Measurements from ENCODE around the gene MRRF.

Gene MRRF

DNA sequence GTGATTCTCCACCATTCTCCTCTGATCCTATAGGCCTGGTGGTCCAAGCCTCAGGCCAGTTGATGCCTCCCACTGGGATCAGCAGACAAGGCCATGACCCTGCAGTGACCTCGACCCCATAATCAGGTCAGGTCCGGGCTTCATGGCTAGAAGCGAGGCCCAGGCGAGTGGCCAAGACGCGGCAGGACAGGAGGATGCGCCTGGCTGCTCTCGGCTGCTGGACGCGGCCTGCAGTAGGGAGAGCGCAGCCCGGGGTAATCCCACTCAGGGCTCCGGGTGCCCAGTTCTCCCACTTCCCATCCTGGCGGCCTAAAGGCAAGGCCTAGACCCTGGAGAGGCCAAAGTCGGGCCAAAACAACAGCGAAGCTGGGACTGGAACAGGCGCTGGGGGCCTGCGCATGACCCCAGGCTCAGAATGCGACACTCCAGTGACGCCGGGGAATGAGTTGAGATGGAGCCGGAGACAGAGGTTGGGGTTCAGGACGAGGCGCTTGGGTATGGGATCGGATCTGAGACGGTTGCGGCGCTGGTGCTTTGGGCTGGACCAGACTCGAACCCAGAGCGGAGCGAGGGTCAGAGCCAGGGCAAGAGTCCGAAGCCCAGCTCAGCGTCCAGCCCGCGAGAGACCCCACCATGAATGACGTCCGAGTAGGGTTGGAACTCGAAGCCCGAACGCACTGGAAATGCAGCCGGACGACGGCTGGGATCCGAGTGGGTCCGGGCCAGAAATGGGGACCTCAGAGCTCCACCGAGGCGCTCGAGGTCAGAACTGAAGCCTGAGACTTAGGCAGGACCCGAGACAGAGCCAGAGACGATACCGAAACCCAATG is 39.2 kb upstream of the MRRF start:
- Mint-ChIP-seq H3K4me3 (no peak overlapping the region), H3K9me3 (no peaks in the 10 kb centered on the region), H3K36me3 (ENCODE audit: low read depth) (no peaks in the 10 kb centered on the region), H3K27me3 (ENCODE audit: low read depth) (peaks cover 60% of the 10 kb centered on the region), H3K27ac (no peak overlapping the region), H3K4me1 (ENCODE audit: low read depth) (no peaks in the 10 kb centered on the region)

DNA sequence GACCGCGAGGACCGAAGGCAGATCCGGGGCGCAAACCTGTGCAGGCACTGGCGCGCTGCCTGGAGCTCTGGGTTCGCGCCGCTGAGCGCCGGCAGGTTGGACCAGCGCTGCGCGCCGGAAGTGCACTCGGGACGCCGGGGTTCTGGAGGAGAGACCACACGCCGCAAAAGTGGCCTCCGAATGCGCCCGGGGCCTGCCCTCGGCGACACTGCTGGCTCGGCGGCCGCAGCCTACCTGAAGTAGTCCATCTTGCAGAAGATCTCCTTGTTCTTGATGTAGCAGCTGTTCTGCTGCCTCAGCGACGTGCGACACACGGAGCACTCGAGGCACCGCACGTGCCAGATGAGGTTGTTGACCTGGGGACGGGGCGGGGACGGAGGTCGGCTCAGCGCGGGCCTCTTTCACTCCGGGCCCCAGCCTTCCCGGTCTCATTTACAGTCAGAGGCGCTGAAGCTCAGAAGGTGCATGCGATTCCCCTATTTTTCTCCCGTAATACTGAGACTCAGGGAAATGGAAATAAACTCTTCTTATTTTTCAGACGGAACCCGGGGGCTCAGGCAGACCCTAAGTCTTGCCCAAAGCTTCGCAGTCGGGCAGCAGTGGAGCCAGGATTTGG is 38.4 kb upstream of the MRRF start:
- Mint-ChIP-seq H3K27ac (no peak overlapping the region), H3K4me1 (ENCODE audit: low read depth) (no peaks in the 10 kb centered on the region), H3K9me3 (no peaks in the 10 kb centered on the region), H3K36me3 (ENCODE audit: low read depth) (no peaks in the 10 kb centered on the region), H3K4me3 (no peak overlapping the region), H3K27me3 (ENCODE audit: low read depth) (peaks cover 55% of the 10 kb centered on the region)

- Mint-ChIP-seq H3K27ac (no peak overlapping the region), H3K4me1 (ENCODE audit: low read depth) (no peaks in the 10 kb centered on the region), H3K36me3 (ENCODE audit: low read depth) (no peaks in the 10 kb centered on the region), H3K9me3 (no peaks in the 10 kb centered on the region), H3K4me3 (no peak overlapping the region), H3K27me3 (ENCODE audit: low read depth) (peaks cover 52% of the 10 kb centered on the region)
Measured at GRCh38 chr9:122226758-122227574, 37.7 kb upstream of the MRRF start.

- Mint-ChIP-seq H3K36me3 (ENCODE audit: low read depth) (no peaks in the 10 kb centered on the region), H3K4me3 (no peak overlapping the region), H3K27me3 (ENCODE audit: low read depth) (peaks cover 48% of the 10 kb centered on the region), H3K4me1 (ENCODE audit: low read depth) (no peaks in the 10 kb centered on the region), H3K9me3 (no peaks in the 10 kb centered on the region), H3K27ac (no peak overlapping the region)
Measured at GRCh38 chr9:122227575-122227900, 37.1 kb upstream of the MRRF start.

GRCh38 chr9:122228191-122228567 is 36.5 kb upstream of the MRRF start:
- Mint-ChIP-seq H3K4me3 (no peak overlapping the region), H3K36me3 (ENCODE audit: low read depth) (no peaks in the 10 kb centered on the region), H3K27ac (no peak overlapping the region), H3K27me3 (ENCODE audit: low read depth) (peaks cover 45% of the 10 kb centered on the region), H3K4me1 (ENCODE audit: low read depth) (no peaks in the 10 kb centered on the region), H3K9me3 (no peaks in the 10 kb centered on the region)

DNA sequence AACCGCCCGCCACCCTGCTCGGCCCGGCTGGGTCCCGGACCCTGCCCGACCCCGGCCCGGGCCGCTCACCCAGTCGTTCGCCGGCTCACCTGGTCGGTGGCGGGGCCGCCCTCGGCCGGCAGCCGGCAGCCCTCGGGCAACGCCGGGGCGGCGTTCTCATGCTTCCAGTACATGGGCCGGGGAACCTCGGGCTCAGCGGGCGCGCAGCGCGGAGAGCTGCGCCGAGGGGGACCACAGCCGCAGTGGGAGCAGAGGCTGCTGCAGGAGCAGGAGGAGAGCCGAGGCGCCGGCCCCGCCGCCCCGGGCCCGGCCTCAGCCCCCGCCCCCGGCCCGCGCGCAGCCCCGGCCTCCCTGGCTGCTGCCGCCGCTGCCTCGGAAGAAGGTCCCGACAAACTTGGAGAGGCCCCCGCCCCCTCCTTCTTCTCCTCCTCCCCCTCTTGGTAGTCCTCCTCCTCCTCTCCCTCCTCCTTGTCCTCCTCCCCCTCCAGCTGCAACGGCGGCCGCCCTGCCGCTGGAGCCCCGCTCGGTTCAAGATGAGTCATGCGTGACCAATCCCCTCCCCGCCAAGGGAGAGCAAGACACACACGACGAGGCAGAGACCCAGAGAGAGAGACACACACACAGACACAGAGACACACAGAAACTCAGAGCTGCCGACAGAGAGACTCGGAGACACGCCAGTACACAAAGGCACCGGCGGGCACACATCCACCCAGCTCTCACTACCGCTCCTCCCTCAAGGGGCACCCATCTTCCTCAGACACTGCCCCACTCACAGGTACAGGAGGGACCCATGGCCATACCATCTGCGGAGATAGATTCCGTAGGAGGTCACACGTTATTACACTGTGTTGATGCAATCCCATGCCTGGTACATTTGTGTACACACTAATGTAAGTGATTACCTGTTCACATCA is 35.9 kb upstream of the MRRF start, which contains the start of gene LHX6:
TSS of gene LHX6 (minus strand) at position 390 of the 917 bp plus-strand sequence. CDS start at position 173, 217 bp downstream.
- Mint-ChIP-seq H3K4me3 (no peak within 1 kb of the TSS), H3K4me1 (ENCODE audit: low read depth) (no peaks in the 10 kb centered on the region), H3K36me3 (ENCODE audit: low read depth) (no peaks in the 10 kb centered on the region), H3K27ac (no peak within 1 kb of the TSS), H3K9me3 (no peaks in the 10 kb centered on the region), H3K27me3 (ENCODE audit: low read depth) (peaks cover 40% of the 10 kb centered on the region)

DNA sequence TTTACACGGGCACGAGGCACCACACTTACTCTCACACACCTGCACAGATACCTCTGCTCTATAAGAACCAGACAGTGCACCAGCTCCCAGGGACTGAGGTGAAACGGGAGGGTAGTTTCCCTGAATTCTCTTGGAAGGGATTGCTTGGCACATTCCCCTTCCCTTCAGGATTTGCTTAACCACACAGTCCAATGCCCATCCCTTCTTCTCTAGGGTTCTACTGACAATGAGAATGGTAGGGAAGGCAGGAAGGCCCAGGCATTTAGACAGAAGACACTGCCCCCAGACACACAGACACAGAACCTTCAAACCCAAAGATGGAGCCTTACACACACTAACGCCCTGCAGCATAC is 35.2 kb upstream of the MRRF start:
- no peak overlapping the region for H3K4me3 Mint-ChIP-seq
- H3K4me1 Mint-ChIP-seq (ENCODE audit: low read depth), result no peaks in the 10 kb centered on the region
- H3K9me3 Mint-ChIP-seq, result no peaks in the 10 kb centered on the region
- H3K36me3 Mint-ChIP-seq (ENCODE audit: low read depth), result no peaks in the 10 kb centered on the region
- H3K27me3 Mint-ChIP-seq (ENCODE audit: low read depth), result peaks cover 39% of the 10 kb centered on the region
- no peak overlapping the region for H3K27ac Mint-ChIP-seq

DNA sequence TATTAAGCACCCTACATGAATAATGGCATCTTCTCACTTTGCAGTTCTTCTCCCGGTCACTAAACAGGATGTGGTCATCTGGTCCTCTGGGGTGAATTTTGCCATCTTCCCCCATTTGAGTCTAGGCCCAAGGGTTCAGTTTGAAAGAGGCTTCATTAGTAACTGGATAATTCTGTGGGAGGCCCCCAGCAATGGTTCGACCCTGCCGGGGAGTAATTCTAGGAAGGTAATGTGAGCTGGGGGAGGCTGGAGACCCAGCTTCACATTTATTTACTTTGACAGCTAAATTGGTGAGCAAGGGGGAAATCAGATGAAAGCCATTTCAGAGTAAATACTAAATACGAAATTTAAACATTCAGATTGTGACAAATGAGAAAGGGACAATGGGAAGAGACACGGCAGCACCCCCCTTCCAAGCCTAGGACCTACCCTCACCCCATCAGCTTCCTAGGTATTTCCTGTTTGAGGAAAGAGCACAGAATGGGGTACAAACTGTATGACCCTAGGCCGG is 31.8 kb upstream of the MRRF start:
- peaks cover 19% of the 10 kb centered on the region for H3K27me3 Mint-ChIP-seq (ENCODE audit: low read depth)
- H3K36me3 Mint-ChIP-seq (ENCODE audit: low read depth), result no peaks in the 10 kb centered on the region
- no peak overlapping the region for H3K4me3 Mint-ChIP-seq
- H3K9me3 Mint-ChIP-seq, result no peaks in the 10 kb centered on the region
- H3K27ac Mint-ChIP-seq, result no peak overlapping the region
- no peaks in the 10 kb centered on the region for H3K4me1 Mint-ChIP-seq (ENCODE audit: low read depth)

DNA sequence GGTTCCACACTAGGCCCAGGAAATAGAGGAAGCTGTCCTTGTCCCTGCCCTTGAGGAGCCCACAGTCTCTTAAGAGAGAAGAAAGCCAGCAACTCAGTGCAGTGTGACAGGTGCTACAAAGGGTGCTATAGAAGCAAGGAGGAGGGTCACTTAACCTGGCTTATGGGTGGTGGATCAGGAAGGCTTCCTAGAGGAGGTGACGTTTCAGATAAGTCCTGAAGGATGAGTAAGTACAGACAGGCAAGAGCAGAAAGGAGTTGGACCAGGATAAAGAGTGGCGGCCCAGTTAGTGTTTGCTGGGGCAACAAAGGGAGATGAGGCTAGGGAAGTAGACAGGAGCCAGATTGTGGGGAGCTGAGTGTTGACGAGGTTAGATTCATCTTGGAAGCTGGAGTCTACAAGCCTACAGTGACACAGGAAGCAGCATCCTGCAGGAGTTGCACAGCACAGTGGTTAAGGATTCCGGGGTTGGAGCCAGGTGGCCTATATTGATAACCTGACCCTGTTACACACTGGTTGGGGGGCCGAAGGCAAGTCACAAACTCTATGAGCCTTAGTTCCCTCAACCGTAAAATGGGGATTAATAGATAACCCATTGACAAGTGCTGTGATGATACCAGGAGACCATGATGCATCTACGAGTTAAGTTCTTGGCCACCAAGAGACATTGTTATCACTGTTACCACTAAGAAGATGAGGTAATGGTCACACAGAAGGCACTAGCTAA is 30.5 kb upstream of the MRRF start:
- H3K4me3 Mint-ChIP-seq, result no peak overlapping the region
- no peaks in the 10 kb centered on the region for H3K4me1 Mint-ChIP-seq (ENCODE audit: low read depth)
- no peaks in the 10 kb centered on the region for H3K9me3 Mint-ChIP-seq
- H3K27ac Mint-ChIP-seq, result no peak overlapping the region
- peaks cover 14% of the 10 kb centered on the region for H3K27me3 Mint-ChIP-seq (ENCODE audit: low read depth)
- H3K36me3 Mint-ChIP-seq (ENCODE audit: low read depth), result peaks cover 4% of the 10 kb centered on the region

GRCh38 chr9:122236681-122237080 is 28.0 kb upstream of the MRRF start:
- H3K27me3 Mint-ChIP-seq (ENCODE audit: low read depth), result peaks cover 12% of the 10 kb centered on the region
- no peaks in the 10 kb centered on the region for H3K9me3 Mint-ChIP-seq
- H3K4me1 Mint-ChIP-seq (ENCODE audit: low read depth), result no peaks in the 10 kb centered on the region
- peaks cover 15% of the 10 kb centered on the region for H3K36me3 Mint-ChIP-seq (ENCODE audit: low read depth)
- H3K4me3 Mint-ChIP-seq, result no peak overlapping the region
- H3K27ac Mint-ChIP-seq, result no peak overlapping the region

DNA sequence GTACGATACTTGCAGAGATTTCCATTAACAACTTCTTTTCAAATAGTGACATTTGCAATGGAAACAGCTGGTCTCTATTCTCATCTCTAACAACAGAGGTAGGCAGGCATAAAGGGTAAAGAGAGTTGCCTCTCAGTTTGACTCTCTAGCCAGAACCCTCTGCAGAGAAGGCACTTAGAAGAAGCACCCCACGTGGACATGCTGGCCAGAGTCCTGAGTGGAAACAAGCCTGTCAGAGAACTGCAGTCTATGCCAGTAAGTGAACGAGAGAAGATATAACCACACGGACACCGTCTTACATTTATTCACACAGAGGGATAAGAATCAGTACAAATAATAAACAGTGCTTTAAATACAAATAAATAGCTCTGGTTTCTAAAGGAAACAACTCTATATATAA is 25.0 kb upstream of the MRRF start:
- Mint-ChIP-seq H3K27me3 (ENCODE audit: low read depth) (no peaks in the 10 kb centered on the region), H3K36me3 (ENCODE audit: low read depth) (peaks cover 31% of the 10 kb centered on the region), H3K9me3 (no peaks in the 10 kb centered on the region), H3K27ac (no peak overlapping the region), H3K4me3 (no peak overlapping the region), H3K4me1 (ENCODE audit: low read depth) (no peaks in the 10 kb centered on the region)

DNA sequence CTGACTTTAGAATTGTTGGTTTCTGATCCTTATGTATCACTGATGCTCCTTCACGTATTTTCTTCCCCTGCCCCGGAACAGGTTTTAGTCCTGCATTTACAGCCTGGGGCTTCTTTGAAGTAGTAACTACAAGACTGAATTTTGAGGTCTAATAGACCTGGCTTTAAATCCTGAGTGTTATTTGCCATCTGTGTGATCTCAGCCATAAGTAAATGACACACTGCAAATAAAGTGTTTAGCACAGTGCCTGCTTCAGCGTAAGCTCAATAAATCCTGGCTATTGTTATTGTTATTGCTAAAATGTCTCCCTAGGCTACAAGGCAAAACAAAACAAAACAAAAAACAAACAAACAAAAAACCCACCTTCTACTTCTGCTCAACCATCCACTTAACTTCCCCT is 20.3 kb upstream of the MRRF start:
- no peaks in the 10 kb centered on the region for H3K27me3 Mint-ChIP-seq (ENCODE audit: low read depth)
- no peak overlapping the region for H3K4me3 Mint-ChIP-seq
- no peaks in the 10 kb centered on the region for H3K9me3 Mint-ChIP-seq
- H3K4me1 Mint-ChIP-seq (ENCODE audit: low read depth), result no peaks in the 10 kb centered on the region
- no peak overlapping the region for H3K27ac Mint-ChIP-seq
- H3K36me3 Mint-ChIP-seq (ENCODE audit: low read depth), result peaks cover 42% of the 10 kb centered on the region

- H3K27ac Mint-ChIP-seq, result no peak overlapping the region
- H3K4me3 Mint-ChIP-seq, result no peak overlapping the region
- H3K4me1 Mint-ChIP-seq (ENCODE audit: low read depth), result no peaks in the 10 kb centered on the region
- H3K9me3 Mint-ChIP-seq, result no peaks in the 10 kb centered on the region
- H3K36me3 Mint-ChIP-seq (ENCODE audit: low read depth), result peaks cover 42% of the 10 kb centered on the region
- no peaks in the 10 kb centered on the region for H3K27me3 Mint-ChIP-seq (ENCODE audit: low read depth)
Measured at GRCh38 chr9:122246666-122247065, 18.0 kb upstream of the MRRF start.
